HG03066 (cell line): Measurements from ENCODE around the gene NBPF11.
"Not testable (repeated sequence)": the region's sequence is repeated elsewhere in the genome, so short reads cannot be mapped to it uniquely, and the experiment has no call there.

ENCODE experiments used
- ATAC-seq: cut with Tn5 transposase; IDR thresholded peaks from one replicate; pipeline ENCODE4 v1.9.1; 2021; ENCODE audit warnings: low read depth; ENCODE audit not compliant: unreplicated experiment

NBPF11 gene, protein sequence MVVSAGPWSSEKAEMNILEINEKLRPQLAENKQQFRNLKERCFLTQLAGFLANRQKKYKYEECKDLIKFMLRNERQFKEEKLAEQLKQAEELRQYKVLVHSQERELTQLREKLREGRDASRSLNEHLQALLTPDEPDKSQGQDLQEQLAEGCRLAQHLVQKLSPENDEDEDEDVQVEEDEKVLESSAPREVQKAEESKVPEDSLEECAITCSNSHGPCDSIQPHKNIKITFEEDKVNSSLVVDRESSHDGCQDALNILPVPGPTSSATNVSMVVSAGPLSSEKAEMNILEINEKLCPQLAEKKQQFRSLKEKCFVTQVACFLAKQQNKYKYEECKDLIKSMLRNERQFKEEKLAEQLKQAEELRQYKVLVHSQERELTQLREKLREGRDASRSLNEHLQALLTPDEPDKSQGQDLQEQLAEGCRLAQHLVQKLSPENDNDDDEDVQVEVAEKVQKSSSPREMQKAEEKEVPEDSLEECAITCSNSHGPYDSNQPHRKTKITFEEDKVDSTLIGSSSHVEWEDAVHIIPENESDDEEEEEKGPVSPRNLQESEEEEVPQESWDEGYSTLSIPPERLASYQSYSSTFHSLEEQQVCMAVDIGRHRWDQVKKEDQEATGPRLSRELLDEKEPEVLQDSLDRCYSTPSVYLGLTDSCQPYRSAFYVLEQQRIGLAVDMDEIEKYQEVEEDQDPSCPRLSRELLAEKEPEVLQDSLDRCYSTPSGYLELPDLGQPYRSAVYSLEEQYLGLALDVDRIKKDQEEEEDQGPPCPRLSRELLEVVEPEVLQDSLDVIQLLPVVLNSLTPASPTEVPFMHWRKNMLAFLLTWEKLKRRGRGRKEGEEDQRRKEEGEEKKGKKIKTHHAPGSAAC

DNA sequence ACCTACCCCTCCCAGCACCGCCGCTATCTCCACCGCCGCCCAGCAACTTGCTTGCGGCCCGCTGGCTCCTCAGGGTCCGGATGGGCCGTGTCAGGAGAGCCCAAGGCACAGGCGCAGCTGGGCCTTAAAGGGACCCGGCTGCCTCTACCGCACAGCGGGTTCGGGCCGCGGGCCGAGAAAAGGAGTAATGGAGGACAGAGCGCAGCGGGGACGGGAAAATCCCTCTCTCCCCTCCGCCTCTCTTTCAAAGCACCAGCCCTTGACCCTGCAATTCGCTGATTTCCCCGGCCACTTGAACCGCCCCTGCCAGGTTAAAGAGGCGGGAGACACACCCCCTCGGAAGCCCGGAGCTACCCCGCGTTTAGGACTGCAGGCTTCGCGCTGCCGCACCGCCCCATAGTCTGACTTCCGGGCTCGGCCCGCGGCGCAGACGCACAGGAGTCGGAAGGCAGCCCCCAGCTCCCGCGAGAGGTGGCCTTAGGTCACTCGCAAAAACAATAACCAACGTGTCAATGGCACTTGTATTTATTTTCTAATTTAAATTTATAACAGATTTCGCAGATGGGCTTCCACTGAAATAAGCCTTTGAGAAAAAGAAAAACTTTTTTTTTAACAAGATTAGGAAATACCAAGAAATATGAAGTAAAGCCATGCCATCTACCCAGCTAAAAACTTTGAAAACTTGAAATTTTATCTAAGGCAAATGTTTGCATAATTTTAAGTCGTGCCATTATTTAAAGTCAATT is at the start of gene NBPF11:
Gene NBPF11, minus strand, starts transcription at position 371 of the 746 bp plus-strand sequence. CDS start 25,278 bp downstream, outside the sequence.
- peak; percentile 69 for ATAC-seq

DNA sequence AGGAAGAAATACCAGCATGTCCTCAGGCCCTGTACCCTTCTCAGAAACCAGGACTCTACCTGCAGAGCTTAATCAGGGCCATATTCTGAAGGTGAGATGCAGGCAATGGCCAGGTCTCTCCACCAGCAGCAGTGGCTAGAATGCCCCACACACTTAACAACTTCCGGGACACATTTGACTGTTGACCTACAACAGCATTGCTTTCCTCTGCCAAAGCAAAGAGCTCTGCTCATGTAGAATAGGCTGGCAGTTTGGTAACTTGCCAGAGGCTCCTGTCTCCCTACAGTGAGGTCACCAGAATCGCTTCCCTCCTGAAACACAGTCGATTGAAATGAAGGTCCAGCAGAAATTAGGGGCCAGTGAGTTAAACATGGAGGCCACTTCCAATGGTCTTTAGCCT is 45.3 kb upstream of the NBPF11 start:
- ATAC-seq: not testable (repeated sequence)

GRCh38 chr1:148196949-148197348 is 44.9 kb upstream of the NBPF11 start:
- ATAC-seq: not testable (repeated sequence)

GRCh38 chr1:148195115-148195514 is 43.0 kb upstream of the NBPF11 start:
- not testable (repeated sequence) for ATAC-seq

GRCh38 chr1:148188768-148189167 is 36.7 kb upstream of the NBPF11 start:
- ATAC-seq: not testable (repeated sequence)

DNA sequence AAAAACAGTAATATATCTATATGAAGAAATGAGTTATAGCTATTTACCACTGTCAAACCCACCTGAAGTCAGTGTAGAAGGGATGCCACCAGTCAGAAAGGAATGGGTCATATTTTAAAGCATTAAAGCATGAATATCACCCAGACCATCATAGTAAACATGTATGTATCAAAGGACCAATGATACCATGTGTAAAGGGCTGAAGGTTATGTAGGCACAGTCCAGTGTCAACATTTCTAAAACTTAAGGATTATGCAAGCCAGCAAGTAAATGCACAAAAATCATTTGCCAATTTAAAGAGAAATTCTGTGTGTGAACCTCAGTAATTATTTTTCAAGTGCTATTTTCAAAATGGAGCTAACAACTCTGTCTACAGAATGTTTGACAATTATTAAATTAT is 26.6 kb upstream of the NBPF11 start:
- ATAC-seq: not testable (repeated sequence)

DNA sequence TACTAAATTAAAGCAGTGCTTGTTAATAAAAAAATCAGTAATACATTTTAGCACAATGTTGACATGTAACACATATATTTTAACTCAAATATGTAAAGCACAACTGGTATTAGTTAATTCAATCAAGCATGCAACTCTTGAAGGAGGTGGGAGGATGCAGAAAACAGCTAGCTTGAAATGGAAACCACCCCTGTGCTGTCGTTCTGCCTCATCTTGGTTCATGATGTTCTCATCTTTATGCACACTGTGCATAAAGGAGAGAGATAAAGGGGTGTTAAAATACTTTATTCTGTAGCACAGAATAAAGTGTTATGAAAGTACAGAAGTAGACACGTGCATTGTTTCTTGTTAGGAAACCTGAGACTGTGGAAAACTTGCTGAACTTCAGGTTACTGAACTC is 23.3 kb upstream of the NBPF11 start:
- ATAC-seq: not testable (repeated sequence)

GRCh38 chr1:148171995-148172394 is 19.9 kb upstream of the NBPF11 start:
- not testable (repeated sequence) for ATAC-seq

GRCh38 chr1:148166558-148167492 is 14.7 kb upstream of the NBPF11 start:
- ATAC-seq: no peak

DNA sequence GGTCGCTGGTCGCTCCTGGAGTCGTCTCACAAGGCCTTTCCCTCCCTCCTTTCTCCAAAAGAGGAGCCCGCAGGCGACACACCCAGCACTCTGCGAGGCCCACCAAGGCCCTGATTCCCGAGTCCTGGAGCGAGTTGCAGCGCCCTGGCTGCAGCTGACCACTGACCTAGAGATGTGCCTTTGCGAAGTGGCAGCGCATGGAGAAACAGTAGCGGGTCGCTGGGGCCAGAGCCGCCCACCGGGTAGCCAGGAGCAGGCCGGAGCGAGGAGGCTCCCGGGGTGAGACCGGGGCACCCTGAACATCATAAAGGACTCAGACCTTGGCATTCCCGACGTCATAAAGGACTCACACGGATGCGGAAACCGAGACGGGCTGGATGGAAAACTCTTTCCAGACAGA is 10.3 kb upstream of the NBPF11 start:
- no peak for ATAC-seq

DNA sequence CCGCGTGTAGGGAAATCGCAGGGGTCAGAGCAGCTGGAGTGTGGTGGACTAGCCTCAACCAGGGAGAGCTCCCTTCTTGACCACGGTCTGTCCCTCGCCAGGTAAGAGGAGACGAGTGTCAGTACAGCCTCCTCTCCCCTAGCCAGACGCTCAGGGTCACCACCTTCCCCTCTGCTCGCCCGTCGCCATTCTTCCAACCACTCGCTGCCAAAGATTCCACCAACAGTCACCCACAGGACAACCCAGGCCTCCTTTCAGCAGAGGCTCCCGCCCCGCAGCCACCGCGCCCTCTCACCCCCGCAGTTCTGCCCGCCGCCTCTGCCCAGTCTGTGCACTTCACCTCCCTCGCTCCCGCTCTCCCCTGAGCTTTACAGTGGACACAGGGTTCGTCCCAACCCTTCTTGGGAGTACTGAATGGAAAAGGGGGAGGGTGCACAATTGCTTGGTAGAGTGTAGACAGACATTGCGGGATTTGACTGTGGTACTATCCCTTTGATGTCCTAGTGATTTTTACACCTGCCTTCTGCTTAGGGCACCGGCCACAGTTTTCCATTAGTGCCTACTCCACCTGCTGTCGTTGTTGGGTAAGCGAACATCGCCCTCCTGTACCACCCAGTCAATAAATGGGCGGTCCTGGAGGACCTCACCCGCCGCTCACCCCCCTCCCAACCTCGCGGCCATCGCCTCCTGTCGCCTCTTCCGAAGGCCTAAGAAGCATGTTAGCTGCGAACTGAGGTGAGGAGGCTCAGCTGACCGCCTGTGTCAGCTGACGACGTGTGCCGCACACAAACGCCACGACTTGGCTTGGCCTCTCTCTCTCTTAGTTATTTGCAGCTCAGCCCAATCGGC is 9.2 kb upstream of the NBPF11 start:
- ATAC-seq: no peak

GRCh38 chr1:148160343-148161052 is 8.4 kb upstream of the NBPF11 start:
- ATAC-seq: no peak

DNA sequence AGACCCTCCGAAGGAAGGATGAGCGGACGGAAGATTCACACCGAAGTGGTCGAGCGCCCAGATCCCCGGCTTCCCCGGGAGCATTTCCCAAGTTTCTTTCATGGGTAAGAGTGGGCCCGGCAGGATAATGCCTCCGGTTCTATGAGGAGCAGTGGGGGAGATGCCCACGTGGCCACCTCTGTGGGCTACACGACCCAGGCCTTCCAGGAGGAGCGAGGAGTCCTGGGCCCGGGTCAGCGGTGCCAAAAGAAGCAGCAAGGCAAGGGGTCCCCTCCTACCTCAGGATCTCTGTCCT is 7.9 kb upstream of the NBPF11 start:
- no peak for ATAC-seq

GRCh38 chr1:148158341-148159003 is 6.4 kb upstream of the NBPF11 start:
- no peak for ATAC-seq

GRCh38 chr1:148157803-148158202 is 5.7 kb upstream of the NBPF11 start:
- not testable (repeated sequence) for ATAC-seq

DNA sequence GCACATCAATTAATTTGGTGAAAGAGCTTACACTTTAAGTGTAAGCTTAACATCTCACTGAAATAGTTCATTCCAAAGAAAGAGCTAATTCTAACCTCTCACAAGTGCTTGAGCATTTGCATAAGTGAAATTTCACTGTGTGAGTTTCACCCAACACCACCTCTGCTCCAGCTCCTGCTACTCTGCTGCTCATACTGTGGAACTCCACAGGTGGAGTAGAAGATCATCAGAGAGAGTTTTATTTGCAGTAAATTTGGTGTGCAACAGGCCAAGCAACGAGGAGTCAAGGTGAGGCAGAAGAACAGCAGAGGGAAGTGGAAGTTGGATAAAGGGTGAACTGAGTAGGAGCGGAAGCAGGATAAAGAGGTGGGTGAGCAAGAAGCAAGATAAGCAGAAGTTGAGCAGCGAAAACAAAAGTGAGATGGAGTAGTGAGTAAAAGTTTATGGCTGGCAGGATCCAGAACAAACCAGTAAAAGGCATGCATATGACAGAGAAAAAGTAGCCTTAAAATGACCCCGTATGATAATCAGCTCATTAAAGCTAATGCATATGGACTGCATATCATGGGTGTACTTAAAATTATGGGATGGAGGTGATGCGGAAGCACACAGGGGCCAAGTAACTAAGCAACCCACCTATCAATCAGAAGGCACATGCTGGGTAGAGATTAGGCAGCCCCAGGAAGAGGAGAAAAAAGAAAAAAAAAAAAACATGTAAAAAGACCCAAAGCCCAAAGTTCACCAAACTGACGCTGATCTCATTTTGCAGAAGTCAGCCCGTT is 3.6 kb upstream of the NBPF11 start:
- ATAC-seq: peak; percentile 35

- ATAC-seq: not testable (repeated sequence)
These were observed 714 bp upstream of the NBPF11 start for GRCh38 chr1:148152795-148153194.
